ENCODE data around the gene FLYWCH2.
A peak's percentile ranks its signal among the peaks of the same experiment; 100 is the strongest.

Gene FLYWCH2

DNA sequence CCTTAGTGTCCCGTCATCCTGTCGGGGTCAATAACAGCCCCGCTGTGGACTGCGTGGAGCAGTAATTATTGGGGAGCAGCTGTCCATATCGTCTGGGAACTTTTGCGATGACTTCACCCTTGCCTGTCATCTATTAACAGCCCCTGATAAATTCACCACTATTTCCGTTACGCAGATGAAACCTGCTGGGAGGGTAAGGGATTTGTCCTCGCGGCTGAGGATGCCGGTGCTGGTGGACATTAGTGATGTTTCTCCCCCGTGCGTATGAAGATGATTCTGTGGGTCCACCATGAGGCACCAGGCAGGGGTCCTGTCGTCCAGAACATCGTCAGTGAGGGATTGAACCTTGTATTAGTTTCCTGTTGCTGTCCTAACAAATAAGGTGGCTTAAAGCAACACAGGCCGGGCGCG, 1.0 kb downstream of the FLYWCH2 start:
- peaks cover 12% of the 10 kb centered on the region for H3K27me3 Mint-ChIP-seq (ENCODE audit: low read depth)

DNA sequence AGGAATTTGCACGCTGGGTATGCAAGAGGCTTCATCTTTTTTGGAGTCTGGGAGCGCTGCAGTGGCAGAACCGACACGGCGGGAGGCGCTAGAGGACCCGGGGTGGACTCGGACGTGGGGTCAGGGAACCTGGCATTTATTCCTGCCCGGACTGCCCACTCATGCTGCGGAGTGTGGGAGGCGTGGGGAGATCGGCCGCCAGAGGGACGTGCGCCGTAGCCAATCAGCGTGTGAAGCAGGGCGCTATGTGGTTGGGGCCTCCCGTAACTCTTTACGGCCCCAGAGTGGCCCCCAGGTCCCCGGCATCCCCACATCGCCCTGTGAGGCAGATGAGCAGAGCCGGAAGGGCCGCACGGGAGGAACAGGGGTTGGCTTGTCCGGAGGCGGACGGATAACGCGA, 11.2 kb downstream of the FLYWCH2 start:
- H3K4me3 Mint-ChIP-seq, result no peak overlapping the region
- H3K27ac Mint-ChIP-seq, result no peak overlapping the region
- H3K4me1 Mint-ChIP-seq, result peaks cover 5% of the 10 kb centered on the region
- no peaks in the 10 kb centered on the region for H3K9me3 Mint-ChIP-seq
- TF ChIP-seq, protein P1, sequence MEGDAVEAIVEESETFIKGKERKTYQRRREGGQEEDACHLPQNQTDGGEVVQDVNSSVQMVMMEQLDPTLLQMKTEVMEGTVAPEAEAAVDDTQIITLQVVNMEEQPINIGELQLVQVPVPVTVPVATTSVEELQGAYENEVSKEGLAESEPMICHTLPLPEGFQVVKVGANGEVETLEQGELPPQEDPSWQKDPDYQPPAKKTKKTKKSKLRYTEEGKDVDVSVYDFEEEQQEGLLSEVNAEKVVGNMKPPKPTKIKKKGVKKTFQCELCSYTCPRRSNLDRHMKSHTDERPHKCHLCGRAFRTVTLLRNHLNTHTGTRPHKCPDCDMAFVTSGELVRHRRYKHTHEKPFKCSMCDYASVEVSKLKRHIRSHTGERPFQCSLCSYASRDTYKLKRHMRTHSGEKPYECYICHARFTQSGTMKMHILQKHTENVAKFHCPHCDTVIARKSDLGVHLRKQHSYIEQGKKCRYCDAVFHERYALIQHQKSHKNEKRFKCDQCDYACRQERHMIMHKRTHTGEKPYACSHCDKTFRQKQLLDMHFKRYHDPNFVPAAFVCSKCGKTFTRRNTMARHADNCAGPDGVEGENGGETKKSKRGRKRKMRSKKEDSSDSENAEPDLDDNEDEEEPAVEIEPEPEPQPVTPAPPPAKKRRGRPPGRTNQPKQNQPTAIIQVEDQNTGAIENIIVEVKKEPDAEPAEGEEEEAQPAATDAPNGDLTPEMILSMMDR (IDR thresholded peaks at IDR 0.05; ENCODE audit: unreplicated experiment in 3 of 3), result no peak
- no peaks in the 10 kb centered on the region for H3K36me3 Mint-ChIP-seq (ENCODE audit: low read depth)
- no peaks in the 10 kb centered on the region for H3K27me3 Mint-ChIP-seq (ENCODE audit: low read depth)

More for the DNA sequence above, 1.0 kb downstream of the FLYWCH2 start:
- H3K4me1 Mint-ChIP-seq, result peaks cover 7% of the 10 kb centered on the region
- no peaks in the 10 kb centered on the region for H3K9me3 Mint-ChIP-seq
- H3K4me3 Mint-ChIP-seq, result peak overlapping the region; percentile 90 to 95 (median 91)
- peaks cover 7% of the 10 kb centered on the region for H3K36me3 Mint-ChIP-seq (ENCODE audit: low read depth)
- H3K27ac Mint-ChIP-seq, result peak overlapping the region; percentile 75 to 91 (median 80)
- TF ChIP-seq, protein P1 (IDR thresholded peaks at IDR 0.05; ENCODE audit: unreplicated experiment in 3 of 3), result no peak

DNA sequence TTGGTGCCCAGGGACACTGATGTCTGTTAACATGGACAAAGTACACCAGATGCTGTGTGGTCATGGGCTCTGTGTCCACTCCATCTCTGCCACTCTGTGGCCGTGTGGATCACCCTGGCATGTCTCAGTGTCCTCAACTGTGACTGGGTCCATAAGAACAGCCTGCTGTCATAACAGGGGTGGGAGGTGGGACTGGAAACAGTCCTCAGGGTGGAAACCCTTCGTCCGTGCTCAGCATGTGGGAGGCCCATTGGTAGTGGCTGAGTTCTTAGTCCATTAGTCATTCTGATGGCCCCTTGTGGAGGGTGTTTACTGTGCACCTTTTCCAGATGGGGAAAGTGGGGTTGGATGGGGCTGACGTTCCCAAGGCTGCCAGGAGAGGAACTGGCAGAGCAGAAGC, 12.8 kb downstream of the FLYWCH2 start:
- no peak overlapping the region for H3K27ac Mint-ChIP-seq
- H3K9me3 Mint-ChIP-seq, result no peaks in the 10 kb centered on the region
- peaks cover 2% of the 10 kb centered on the region for H3K4me1 Mint-ChIP-seq
- H3K4me3 Mint-ChIP-seq, result no peak overlapping the region
- TF ChIP-seq, protein P1 (IDR thresholded peaks at IDR 0.05; ENCODE audit: unreplicated experiment in 3 of 3), result no peak
- no peaks in the 10 kb centered on the region for H3K27me3 Mint-ChIP-seq (ENCODE audit: low read depth)
- H3K36me3 Mint-ChIP-seq (ENCODE audit: low read depth), result peaks cover under 1% of the 10 kb centered on the region

DNA sequence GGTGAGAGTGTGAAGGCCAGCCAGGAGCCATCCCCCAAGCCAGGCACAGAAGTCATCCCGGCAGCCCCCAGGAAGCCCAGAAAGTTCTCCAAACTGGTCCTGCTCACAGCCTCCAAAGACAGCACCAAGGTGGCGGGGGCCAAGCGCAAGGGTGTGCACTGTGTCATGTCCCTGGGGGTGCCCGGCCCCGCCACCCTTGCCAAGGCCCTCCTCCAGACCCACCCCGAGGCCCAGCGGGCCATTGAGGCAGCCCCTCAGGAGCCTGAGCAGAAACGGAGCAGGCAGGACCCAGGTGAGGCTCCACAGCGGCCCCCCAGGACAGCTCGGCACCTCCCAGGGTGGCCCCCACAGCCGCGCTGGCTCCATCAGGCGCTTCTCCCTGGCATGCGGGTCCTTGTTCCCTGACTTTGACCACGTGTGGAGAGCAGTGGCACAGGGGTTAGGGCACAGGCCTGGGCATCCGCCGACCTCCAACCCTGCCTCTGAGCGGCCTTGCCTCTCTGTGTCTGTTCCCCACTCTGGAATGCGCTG, 13.5 kb downstream of the FLYWCH2 start:
- no peaks in the 10 kb centered on the region for H3K4me1 Mint-ChIP-seq
- no peaks in the 10 kb centered on the region for H3K9me3 Mint-ChIP-seq
- peaks cover 4% of the 10 kb centered on the region for H3K36me3 Mint-ChIP-seq (ENCODE audit: low read depth)
- no peak overlapping the region for H3K4me3 Mint-ChIP-seq
- no peak overlapping the region for H3K27ac Mint-ChIP-seq
- TF ChIP-seq, protein P1 (IDR thresholded peaks at IDR 0.05; ENCODE audit: unreplicated experiment in 3 of 3), result no peak
- H3K27me3 Mint-ChIP-seq (ENCODE audit: low read depth), result no peaks in the 10 kb centered on the region

DNA sequence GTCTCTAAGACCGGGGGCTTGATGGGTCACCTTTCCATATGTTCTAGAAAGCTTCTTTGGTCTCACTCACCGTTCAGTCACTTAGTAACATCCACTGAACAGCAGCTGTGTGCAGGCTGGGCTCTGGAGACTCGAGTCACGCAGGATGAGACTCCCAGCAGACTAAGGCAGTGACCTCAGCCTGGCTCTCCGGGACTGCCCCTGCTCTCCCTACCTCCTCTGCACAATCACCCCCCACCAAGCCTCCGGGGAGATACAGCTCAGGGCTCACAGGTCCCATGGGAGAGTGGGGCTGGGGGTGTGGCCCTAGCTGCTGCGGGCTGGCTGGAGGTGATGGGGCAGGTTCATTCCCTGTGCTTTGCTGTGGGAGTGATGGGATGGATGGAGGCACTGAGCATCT, 14.1 kb downstream of the FLYWCH2 start:
- Mint-ChIP-seq H3K36me3 (ENCODE audit: low read depth) (peaks cover 4% of the 10 kb centered on the region), H3K4me3 (no peak overlapping the region), H3K4me1 (no peaks in the 10 kb centered on the region), H3K27ac (no peak overlapping the region), H3K27me3 (ENCODE audit: low read depth) (no peaks in the 10 kb centered on the region), H3K9me3 (no peaks in the 10 kb centered on the region)
- TF ChIP-seq, protein P1 (IDR thresholded peaks at IDR 0.05; ENCODE audit: unreplicated experiment in 3 of 3), result no peak

DNA sequence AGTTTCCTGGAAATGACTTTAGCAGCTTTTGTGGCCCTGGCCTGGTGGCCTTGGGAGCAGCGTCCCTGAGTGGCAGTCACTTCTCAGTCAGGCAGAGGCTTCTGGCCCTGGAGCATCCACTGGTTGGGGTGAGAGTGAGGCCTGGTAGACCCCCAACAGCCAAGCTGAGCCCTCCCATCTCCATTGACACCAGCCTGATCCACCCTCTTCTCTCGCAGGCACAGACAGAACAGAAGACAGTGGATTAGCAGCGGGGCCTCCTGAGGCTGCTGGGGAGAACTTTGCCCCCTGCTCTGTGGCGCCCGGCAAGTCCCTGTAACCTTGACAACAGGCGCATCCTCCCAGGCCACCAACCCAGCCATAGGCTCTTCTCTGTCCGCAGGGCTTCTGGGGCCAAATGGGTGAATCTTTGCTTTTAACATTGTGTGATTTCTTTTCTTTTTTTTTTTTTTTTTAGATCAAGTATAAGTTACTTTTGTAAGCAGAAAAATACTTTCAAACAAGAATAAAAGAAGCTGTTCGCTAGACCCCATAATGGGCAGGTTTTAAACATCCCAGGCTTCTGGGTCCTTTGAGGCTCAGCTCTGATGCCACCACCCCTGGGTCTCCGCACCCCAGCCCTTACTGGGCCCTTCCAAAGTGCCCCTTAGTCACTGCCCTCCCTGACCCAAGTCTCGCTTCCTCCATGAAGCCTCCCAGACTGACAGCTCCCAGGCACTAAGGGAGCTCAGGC, 16.0 kb downstream of the FLYWCH2 start:
- Mint-ChIP-seq H3K27ac (peak overlapping the region in 2 of 3 experiments; percentile 56 to 88), H3K27me3 (ENCODE audit: low read depth) (no peaks in the 10 kb centered on the region), H3K9me3 (no peaks in the 10 kb centered on the region), H3K36me3 (ENCODE audit: low read depth) (peaks cover 4% of the 10 kb centered on the region), H3K4me1 (peaks cover 4% of the 10 kb centered on the region), H3K4me3 (no peak overlapping the region)
- TF ChIP-seq, protein P1 (IDR thresholded peaks at IDR 0.05; ENCODE audit: unreplicated experiment in 3 of 3), result no peak

Measured in nephron (organoid).